ENCODE results near the gene MC2R. TPM values are rescaled to one million over a fixed set of nuclear protein-coding genes. Genes with fewer than 3 reads are reported as not detected.

MC2R gene
- total RNA-seq, 1 experiment from 2014 or later = not detected

GRCh38 chr18:13940326-13940725 lies 25.0 kb upstream of the MC2R start:
- no peak overlapping the region for H3K56ac ChIP-seq (ENCODE audit: insufficient read length, low read depth, low read length)
- H3K9me3 ChIP-seq (ENCODE audit: control insufficient read depth, low read depth, low read length) = no peaks in the 10 kb centered on the region
- H3K9ac ChIP-seq (ENCODE audit: extremely low read depth, insufficient read length, low read length) = no peak overlapping the region
- H3K27ac ChIP-seq (ENCODE audit: insufficient read length, low read depth, low read length) = no peak overlapping the region
- H2BK12ac ChIP-seq (ENCODE audit: insufficient read length, low read depth, low read length) = no peak overlapping the region
- H2BK15ac ChIP-seq (ENCODE audit: low read depth, low read length) = no peak overlapping the region
- H2BK120ac ChIP-seq (ENCODE audit: low read depth, low read length, poor library complexity, severe bottlenecking) = no peak overlapping the region
- H4K5ac ChIP-seq (ENCODE audit: insufficient read length, low read depth, low read length) = no peak overlapping the region
- no peak overlapping the region for H2BK5ac ChIP-seq (ENCODE audit: insufficient read length, low read length)
- Mint-ChIP-seq H3K27me3 (ENCODE audit: low read depth) (no peaks in the 10 kb centered on the region; the same call in 1 of the 2 replicates), H3K9me3 (peaks cover 0 to 5% of the 10 kb centered on the region in 2 experiments; a peak in 2 of 5 replicates), H3K27ac (no peak overlapping the region), H3K4me3 (no peak overlapping the region), H3K4me1 (no peaks in the 10 kb centered on the region; a peak in 1 of 4 replicates), H3K36me3 (ENCODE audit: insufficient read depth in 1 of 3, low read depth in 3 of 3) (no peaks in the 10 kb centered on the region)
- H4K20me1 ChIP-seq (ENCODE audit: control insufficient read depth, insufficient read depth, insufficient read length) = no peaks in the 10 kb centered on the region
- DNase-seq = no peak
- H3K23ac ChIP-seq (ENCODE audit: insufficient read length, low read depth, low read length) = no peak overlapping the region
- no peak overlapping the region for H2AK5ac ChIP-seq (ENCODE audit: insufficient read length, low read length)
- H3K79me1 ChIP-seq (ENCODE audit: insufficient read depth, low read depth, low read length, poor library complexity, severe bottlenecking) = no peaks in the 10 kb centered on the region
- no peaks in the 10 kb centered on the region for H3K27me3 ChIP-seq (ENCODE audit: insufficient read depth, low read length)
- no peaks in the 10 kb centered on the region for H3K4me1 ChIP-seq (ENCODE audit: insufficient read depth, low read length)
- no peak overlapping the region for H3K4me2 ChIP-seq (ENCODE audit: insufficient read depth, insufficient read length, low read length)
- H4K91ac ChIP-seq (ENCODE audit: insufficient read length, low read depth, low read length) = no peak overlapping the region
- no peak for TF ChIP-seq CTCF (conservative IDR thresholded peaks at IDR 0.05)
- WGBS (ENCODE audit: extremely low coverage, insufficient read length, low lambda C conversion rate) = no CpG with 5 or more reads among the region's 14 CpGs
- H3K18ac ChIP-seq (ENCODE audit: insufficient read length, low read depth, low read length) = no peak overlapping the region
- no peak overlapping the region for H2AFZ ChIP-seq (ENCODE audit: low read length)
- H3K14ac ChIP-seq (ENCODE audit: insufficient read depth, low read length) = no peak overlapping the region
- no peak overlapping the region for H3T11ph ChIP-seq (ENCODE audit: low read length)
- no peaks in the 10 kb centered on the region for H3K23me2 ChIP-seq (ENCODE audit: insufficient read length, low read depth, low read length, poor library complexity, severe bottlenecking)
- no peak overlapping the region for H3K4ac ChIP-seq (ENCODE audit: low read depth, low read length)
- no peak overlapping the region for H2BK20ac ChIP-seq (ENCODE audit: low read depth, low read length, poor library complexity, severe bottlenecking)
- no peaks in the 10 kb centered on the region for H3K79me2 ChIP-seq (ENCODE audit: insufficient read depth, low read length)
- no peak overlapping the region for H4K8ac ChIP-seq (replicated peaks; ENCODE audit: insufficient read length, low read depth, low read length)
